ENCODE results near the gene ADGRG2.

The ADGRG2 gene

DNA sequence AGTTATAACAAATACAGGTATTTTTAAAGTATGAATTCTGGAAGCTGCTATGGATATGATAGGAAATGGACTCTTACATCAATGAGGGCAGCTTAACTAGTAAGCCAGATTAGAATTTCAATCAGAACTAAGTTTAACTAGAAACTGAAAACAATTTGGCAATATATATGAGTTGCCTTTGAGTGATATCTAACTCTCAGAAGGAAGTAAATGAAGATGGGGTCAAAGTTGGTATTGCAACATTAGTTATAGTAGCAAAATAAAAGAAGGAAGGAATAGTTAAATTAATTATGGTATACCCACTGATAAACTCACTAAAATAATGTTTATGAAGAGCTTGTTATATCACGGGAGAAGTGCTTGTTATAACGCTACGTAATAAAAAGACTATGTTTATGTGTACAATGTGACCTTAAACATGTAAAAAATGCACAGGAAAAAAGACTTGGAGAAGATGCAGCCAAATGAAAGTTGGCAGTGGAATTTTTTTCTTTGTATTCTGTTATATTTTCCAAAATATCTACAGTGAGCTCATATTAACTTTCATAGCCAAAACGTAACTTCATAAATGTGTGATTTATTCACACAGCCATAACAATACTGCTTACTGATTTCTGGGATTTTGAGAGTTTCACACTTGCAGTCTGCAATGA lies 172.9 kb downstream of the ADGRG2 start:
- peak; percentile 20 for DNase-seq

- DNase-seq = no peak
Measured at GRCh38 chrX:18946611-18947010, 175.7 kb downstream of the ADGRG2 start.

- no peak for DNase-seq
Measured at GRCh38 chrX:18946157-18946556, 176.1 kb downstream of the ADGRG2 start.

GRCh38 chrX:18945483-18945882 lies 176.8 kb downstream of the ADGRG2 start:
- no peak for DNase-seq

DNA sequence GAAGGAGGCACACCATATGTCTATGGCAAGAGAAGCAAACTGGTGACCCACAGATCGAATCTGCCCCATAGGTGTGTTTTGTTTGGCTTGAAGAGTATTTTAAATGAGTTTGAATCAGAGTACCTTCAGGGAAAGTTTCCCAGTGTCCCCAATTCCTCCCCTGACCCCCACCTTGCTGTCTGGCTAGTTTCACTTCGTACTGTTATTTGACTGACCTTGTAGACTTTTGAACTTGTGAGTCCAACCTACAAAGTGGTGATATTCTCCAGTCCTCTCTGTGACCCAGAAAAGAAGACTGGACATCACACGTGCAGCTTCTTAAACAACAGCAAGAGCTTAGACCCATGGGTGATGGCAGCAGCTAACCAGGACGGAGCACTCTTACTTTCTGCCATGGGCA lies 177.8 kb downstream of the ADGRG2 start:
- DNase-seq = no peak

DNA sequence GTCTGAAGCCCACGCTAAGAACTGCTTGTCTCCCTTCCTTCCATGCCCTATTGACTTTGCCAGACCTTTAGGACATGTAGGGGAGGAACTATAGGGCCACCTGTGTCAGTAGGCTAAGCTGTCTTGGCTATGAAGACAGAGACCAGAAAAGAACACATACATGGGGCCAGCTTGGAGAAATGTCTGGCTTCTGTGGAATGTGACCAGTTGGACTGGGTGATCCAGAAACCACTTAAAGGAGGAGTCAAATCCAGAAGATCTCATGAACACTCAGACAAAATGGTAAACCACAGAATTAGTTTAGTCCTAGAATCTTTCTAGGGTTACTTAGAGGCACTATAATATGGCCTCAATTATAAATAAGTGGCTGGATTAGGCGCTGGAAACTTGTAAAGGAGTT lies 180.4 kb downstream of the ADGRG2 start:
- DNase-seq = no peak
